HG02623 (cell line): Measurements from ENCODE around the gene TMEM131.
"Not testable (repeated sequence)": the region's sequence is repeated elsewhere in the genome, so short reads cannot be mapped to it uniquely, and the experiment has no call there.

ENCODE experiments used
- ATAC-seq: cut with Tn5 transposase; IDR thresholded peaks from one replicate; pipeline ENCODE4 v1.9.1; 2021; ENCODE audit warnings: moderate library complexity; ENCODE audit not compliant: unreplicated experiment

TMEM131 gene

DNA sequence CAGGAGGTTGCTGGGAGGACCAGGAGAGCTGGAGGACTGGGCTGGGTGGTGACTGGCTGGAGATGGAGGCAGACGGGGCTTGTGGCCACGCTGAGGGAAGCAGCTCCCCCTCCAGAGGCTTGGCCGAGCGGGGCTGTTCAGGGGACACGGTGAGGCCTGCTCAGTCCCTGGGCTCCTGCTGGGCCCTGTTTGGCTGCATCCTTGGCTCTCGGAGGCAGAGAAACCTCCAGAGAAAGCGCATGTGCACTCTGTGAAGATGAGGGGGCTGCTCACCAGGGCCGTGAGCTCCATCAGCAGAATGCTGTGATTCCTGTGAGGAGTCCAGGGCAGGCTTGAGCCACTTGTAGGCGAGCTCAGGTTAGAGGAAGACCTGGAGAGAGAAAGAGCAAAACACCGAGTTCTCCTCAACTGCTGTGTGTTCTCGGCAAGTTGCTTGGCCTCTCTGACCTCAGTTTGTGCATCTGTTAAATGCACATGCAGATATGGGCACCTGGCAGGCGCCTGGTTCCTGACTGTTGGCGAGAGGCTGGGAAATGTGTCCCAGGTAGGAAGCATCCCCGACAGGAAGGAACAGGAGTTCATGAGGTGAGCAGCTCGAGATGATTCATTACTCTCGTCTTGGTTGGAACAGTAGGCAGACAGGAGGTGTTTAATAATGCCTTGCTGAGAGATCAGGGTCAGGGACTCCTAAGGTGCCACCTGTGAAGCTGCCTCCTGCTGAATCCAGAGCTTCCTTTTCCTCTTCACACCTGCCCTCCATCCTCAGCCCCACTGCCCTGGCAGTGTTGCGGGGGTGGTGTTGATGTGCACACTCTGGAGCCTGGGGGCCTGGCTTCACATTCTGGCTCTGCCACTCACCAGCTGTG lies 281.4 kb downstream of the TMEM131 start:
- ATAC-seq = no peak

DNA sequence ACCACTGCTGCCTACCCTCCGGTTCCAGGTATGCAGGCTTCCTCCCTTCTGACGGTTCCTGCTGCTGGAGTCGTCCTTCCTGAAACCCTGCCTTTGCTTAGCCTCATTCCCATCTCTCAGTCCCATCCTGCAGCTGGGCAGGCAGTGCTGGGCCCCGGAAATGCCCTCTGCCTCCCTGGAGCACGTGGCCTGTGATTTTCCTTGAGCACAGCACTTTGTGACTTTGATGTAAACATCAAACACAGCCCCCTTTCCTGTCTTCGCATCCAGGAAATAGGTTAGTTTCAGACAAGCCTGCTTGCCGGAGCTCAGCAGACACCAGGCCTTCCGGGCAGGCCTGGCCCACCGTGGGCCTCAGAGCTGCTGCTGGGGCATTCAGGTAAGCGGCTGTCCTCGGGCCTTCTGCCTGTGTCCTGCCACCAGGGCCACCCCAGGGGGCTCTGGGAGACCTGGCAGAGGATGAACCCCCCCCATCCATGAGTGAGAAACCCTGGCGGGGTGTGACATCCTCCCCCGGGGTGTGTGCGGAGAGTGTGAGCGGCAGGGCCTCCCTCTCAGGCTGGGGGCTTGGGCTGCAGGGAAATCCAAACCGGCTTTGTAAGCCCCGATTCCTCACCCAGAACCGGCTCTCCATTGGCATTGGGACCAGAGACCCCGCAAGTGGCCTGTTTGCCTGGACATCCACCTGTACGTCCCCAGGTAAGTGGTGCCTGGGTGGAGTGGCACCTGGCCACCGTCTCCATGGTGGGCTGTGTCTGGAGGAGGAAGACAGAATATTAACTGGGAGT lies 282.3 kb downstream of the TMEM131 start, which contains the start of gene ZAP70:
Gene ZAP70 (plus strand): TSS at position 281 of the 788 bp plus-strand sequence. CDS start 10,461 bp downstream, outside the sequence.
- no peak for ATAC-seq

- no peak for ATAC-seq
Observed at GRCh38 chr2:97712693-97713295, 283.0 kb downstream of the TMEM131 start.

GRCh38 chr2:97712175-97712574 lies 283.6 kb downstream of the TMEM131 start:
- ATAC-seq = not testable (repeated sequence)

DNA sequence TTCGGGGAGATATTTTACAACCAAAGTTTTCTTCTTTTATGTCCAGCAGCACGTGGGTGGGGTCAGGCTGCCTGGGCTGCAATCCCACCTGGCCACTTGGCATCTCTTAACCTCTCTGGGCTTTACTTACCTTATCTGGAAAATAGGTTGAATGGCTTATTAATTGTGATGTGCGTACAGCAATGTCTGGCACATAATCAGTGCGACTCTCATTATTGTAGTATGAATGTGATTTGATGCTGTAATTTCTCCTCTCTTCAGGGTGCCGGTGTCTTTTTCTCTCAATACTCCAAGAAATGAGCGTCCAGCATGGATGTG lies 284.4 kb downstream of the TMEM131 start:
- ATAC-seq = no peak

- ATAC-seq = no peak
Observed at GRCh38 chr2:97708608-97709007, 287.1 kb downstream of the TMEM131 start.

GRCh38 chr2:97708048-97708380 lies 287.7 kb downstream of the TMEM131 start:
- ATAC-seq = no peak

- ATAC-seq = no peak
Observed at GRCh38 chr2:97707362-97708047, 288.2 kb downstream of the TMEM131 start.

GRCh38 chr2:97706708-97707345 lies 288.9 kb downstream of the TMEM131 start:
- ATAC-seq = no peak
